Sciatic nerve (tissue), 2 donors: ENCODE measurements around the gene STK39. TPM values are rescaled to one million over a fixed set of nuclear protein-coding genes. Genes with fewer than 3 reads are reported as not detected.

Source experiments
- ATAC-seq: fragments of 200-7000 bp; cut with Tn5 transposase; one replicate; pipeline ENCODE4 v1.9.1; 2020; ENCODE audit warnings: mild to moderate bottlenecking, moderate library complexity
- DNase-seq: peaks from one replicate; pipeline ENCODE4 v3.0.0-alpha.2; 2020; ENCODE audit warnings: low spot score
- intact Hi-C: fragments of 100-400 bp; cut with DNase I; formaldehyde crosslinking; loops from one replicate; pipeline ENCODE4 v1.14.2; 2022
- total RNA-seq: library from RNA; stranded (reverse); fragmentation: NEBNext Ultra II Directional; extraction: Animal tissue kit (Norgen Biotek cat#: 25700); gene quantifications from one replicate; pipeline ENCODE4 v1.2.1, GENCODE V29; 2021
- donor health status: DM: no; HTN: no; CAD: no.
- donor health status: DM: no; HTN: no; CAD: no.

Gene STK39
- total RNA-seq, 1 donor from 2014 or later: 19.0 TPM

DNA sequence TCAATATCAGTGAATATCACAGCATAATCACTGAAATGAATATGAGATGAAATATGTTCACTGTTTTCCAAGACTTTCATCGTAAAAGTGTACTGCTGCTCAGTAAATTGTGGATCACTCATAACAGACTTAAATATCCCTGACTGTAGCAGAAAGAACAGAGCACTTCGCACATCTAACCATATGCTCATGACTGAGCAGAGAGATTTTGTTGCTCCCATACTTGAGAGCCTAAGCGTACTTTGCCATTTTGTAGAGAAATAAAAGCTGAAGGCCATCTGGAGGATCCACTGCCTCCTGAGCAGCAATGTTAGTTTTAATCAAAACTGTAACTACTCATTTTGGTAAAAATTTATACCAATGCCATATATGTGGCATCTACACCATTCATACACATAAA, 243.5 kb downstream of the STK39 start:
- DNase-seq (no peak), ATAC-seq (no peak)
- intact Hi-C loops: no loop called here

DNA sequence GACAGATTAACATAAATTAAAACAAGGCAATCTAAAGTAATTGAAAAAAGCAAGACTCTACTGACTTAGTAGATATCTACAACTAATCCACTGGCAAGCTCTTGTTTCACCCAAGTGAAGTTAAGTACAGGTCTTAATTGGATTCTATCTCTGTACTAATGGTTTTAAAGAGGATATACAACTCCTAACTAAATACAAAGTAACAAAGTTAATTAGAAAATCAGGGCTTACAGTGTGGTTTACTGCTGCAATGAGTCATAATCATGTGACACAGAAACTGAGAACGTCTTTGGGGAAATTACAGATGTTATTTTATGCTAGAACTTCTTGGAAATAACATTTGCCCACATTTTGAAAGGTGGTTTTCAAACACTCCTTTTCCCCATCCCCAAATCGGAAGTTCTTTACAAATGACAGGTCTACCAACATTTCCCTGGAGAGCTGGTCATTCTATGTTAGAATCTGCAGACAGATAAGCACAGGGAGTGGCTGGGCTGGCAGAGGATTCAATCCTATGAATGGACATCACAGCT, 245.3 kb downstream of the STK39 start:
- no peak for ATAC-seq
- no peak for DNase-seq
- intact Hi-C loops: no loop called here

DNA sequence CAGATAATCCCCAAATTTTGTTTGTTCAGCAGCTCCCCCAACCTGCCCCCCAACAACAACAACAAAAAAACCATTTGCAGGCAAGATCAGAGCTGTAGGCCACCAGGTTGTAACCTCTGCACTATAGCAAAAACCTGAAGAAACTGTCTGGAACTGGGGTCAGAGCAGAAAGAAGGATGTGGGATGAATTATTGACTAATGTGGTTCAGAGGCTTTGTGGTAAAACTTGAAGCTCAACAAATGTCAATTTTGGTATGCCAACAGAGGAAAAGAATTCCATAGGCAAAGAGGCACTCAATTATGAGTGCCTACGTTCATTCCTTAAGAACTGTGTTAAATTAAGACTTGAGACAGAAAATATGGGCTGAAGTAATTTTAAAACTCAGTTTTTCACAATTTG, 255.1 kb downstream of the STK39 start:
- ATAC-seq (no peak), DNase-seq (no peak)
- intact Hi-C loops: no loop called here

DNA sequence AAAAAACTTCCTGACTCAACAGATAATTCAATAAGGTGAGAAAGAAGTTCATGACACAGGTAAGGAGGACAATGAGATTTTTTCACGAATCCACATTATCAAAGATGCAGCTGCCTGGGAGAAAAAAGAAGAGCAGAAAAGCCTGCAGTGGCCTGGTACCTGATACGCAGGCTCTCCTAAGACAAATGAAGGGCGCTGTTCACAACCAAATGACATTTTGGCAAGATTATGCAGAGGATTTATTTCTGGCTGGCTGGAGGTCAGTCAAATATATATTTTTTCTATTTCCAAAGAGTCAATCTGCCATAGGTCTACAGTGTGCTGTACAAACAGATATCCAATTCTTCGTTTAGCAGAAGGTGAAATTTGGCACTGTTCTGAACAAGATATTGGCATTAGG, 257.3 kb downstream of the STK39 start:
- DNase-seq: no peak
- intact Hi-C loops: no loop called here
- no peak for ATAC-seq

DNA sequence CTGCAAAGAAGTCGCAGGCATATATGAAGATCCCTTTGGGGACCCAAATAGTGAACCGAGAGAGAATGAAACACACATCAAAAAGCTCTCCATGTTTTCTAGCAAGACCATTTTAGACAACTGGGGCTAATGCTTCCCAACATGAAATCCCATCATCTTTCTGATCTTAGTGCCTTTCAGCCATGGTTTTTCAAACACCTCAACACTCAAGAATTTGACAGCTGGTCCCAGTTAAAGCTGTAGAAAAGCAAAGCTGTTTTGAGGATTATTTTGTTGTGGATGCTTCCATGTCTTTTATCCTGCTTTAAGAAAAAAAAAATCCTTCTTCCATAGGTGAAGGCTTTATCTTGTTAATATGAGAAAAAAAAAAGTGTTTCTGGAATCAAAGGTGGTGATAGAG, 259.1 kb downstream of the STK39 start:
- ATAC-seq (no peak), DNase-seq (no peak)
- intact Hi-C loops: no loop called here

DNA sequence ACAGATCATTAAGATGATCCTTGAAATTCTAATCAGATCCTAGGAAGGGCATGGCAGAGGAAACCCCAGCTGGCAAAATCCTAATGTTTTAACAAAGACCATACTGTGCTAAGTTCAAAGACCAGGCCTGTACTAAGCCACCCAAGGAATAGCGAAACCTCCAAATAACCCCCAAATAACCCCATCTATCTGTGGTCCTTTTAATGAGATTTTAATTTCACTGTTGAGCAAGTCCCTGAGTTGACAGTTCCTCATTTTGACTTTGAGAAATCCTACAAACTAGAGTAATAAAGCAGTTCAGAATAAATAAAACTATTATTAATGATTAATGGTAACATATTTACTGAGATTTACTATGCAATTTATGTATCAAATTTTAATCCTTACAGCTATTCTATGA, 259.8 kb downstream of the STK39 start:
- DNase-seq (no peak), ATAC-seq (no peak)
- intact Hi-C loops: no loop called here

DNA sequence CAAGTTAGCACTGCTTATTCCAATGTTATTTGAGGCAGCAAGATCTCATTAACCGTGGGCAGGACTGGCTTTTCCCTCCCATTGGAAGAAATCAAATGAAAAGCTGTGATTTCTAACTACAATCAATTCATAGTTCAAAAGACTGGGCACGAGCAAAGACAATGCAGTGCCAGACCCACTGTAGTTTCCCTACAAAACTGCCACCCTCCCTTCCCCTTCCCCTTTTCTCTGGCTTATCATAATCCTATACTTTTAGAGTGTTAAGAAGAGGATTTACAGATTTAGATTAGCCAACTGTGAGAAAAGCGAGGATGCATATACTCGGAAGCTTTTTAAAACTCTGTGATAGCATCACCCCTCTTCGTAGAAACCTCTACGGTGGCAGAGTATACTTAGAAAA, 260.4 kb downstream of the STK39 start:
- intact Hi-C loops: no loop called here
- ATAC-seq (no peak), DNase-seq (no peak)

DNA sequence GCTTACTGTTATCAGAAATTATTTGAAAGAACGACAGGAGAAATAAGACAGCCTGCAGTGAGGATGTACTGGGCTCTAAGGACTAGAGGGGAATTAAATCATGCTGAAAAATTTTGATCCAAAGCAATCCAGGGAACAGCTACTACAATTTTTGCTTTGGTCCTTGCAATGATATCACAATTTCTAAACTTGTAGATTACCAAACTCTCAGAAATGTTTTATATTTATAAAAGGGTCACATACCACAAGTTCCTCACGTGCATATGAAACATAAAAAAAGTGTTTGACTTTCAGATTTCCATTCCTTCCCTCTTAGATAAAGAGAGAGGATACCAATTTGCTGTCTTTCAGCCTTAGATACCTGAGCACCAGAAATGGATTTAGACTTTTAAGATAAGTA, 261.2 kb downstream of the STK39 start:
- intact Hi-C loops: no loop called here
- no peak for ATAC-seq
- DNase-seq: no peak

DNA sequence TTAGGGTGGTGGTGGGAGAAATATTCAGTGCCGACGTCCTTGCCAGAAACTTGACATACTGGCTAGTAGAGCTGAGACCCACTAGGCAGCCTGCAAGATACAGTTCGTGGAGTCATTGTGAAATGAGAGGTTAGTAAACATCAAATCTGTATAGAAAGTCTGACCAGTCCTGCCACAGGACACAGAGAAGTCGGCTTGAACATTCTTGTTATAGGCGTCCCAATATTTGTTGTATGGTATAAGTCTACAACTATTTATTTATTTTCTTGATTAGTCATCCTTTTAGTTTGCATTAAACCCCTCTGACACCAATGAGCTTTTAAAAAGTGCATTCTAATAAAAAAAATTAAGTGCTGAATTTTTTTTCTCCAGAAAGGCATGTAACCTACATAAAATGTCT, 265.4 kb downstream of the STK39 start:
- ATAC-seq (no peak), DNase-seq (no peak)
- intact Hi-C loops: no loop called here

DNA sequence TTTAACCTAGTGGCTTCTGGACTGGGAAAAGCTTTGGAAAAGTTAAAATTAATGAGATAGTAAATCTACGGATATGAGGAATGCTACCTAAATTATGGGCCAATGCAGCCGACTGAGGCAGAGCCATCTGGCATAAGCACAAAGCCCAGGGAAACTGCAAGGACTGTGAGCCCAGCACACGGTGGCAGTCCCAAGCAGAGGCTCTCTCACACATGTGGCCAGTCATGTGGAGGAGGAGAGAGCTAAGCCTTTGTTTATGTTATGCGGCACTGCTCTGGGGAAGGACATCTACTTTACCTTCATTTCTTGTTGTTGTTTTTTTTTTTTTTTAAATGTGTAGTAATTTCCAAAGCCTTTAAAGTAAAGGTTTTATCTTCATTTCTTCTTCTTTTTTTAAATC, 267.0 kb downstream of the STK39 start:
- intact Hi-C loops: no loop called here
- ATAC-seq (no peak), DNase-seq (no peak)

DNA sequence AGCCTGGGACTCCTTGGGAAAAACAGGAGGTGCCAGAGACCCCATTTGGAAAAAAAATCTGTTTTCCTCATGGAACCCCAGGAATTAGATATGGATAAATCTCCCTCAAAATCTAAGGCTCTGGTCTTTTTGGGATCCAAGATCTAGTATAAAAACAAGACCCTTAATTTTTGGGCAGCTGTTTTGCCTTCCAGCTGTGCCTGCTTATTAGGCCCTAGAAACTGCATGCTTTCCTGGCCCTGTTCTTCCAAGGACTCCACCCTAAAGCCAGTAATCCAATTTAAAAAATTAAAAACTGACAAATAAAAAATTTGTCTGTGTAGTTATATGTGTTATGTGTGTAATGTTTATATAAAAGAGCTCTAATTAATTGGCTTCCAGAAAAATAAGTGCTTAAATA, 274.6 kb downstream of the STK39 start:
- no peak for ATAC-seq
- intact Hi-C loops: no loop called here
- DNase-seq: no peak

DNA sequence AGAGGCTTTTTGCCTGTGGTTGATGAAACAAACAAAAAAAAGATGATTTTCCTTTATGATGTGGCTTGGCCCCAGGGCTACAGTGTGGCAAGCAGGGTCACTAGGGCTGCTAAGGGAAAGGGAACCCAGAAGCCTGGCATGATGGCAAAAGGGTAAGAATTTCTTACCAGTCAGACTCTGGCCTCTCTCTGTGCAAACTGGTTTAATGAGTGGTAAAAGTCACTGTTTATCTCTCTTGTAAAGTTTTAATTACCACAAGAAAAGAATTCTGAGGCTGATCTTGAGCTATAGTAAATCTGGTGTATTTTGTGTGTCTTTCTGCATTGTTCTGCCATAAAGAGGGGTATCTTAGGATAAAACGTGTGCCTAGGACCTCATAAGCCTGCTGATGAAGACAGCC, 275.4 kb downstream of the STK39 start:
- DNase-seq: no peak
- no peak for ATAC-seq
- intact Hi-C loops: no loop called here

DNA sequence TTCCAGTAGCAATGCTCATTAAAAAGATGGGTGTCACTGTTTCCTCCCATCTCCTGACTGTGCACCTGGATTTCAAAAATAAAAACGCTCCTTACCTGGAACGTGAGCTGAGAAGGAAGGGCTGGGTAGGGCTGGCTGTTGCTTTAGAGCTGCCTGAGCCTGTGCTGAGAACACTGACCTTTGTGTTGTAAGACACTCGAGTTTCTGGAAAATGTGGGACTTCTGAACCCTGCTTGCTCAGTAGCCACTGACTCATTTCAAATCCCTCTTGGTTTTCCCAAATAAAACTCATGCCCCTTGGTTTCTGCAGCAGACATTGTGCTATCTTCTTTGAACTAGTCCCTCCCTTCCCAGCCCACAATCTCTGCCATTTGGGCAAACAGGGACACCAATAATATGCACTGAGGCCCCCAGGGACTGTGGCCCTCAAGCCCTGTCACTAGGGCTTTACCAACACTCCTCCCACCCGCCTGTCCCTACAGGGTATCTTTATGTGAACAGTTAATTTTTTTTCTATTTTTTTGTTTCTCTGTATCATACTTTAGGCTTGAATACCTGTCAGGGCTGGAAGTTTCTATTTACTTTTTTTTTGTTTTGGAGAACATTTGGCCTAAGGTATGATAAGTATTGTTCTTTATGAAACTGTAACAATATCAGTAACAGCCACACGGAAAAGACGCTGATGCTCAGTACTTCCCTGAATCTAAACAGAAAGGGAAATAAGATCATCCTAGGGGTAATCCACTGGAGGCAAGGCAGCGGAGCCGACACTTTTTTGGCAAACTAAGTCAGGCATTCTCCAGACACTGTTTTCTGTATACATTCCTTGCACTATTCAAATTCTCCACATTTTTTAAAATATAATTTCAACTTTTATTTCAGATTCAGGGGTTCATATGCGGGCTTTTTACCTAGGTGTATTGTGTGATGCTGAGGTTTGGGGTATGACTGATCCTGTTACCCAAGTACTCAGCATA, 280.2 kb downstream of the STK39 start:
- DNase-seq (no peak), ATAC-seq (peak; percentile 79)
- intact Hi-C loops: no loop called here

DNA sequence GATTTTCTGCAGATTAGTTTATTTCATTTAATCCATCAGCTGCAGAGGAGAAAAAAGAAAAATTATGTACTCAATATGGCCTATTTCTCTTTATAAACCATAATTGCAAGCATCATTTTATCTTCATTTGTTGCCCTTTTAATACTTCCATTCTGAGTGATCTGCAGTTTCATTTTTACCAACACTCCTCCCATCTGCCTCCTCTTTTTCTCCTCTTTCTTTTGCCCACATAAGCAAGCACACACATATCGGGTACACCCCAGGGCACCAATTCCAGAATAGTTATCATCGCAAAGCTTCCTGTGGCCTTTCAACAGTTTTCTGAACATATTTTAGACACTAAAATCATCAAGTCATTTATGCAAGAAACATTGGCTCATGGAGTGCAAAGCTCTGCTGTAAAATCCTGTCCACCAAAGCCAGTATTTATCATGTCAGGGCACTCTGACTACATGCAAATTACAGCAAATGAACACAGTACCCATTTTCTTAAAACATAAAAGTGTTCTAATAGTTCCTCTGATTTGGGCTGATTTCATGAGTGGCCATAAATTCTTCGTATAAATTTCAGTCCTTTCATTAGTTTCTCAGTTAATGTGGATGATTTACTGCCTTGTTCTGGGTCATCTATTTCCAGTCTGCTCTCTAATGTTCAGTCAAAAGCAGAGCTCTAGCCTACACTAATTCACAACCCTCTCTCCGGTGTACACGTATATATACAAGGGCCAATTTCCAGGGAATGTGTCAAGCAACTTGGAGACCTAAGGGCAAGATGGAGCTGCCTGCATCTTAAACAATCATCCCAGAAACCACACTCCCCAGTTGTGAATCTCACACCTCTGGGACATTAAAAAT, 281.3 kb downstream of the STK39 start:
- DNase-seq (no peak), ATAC-seq (peak; percentile 31)
- intact Hi-C loops: no loop called here

DNA sequence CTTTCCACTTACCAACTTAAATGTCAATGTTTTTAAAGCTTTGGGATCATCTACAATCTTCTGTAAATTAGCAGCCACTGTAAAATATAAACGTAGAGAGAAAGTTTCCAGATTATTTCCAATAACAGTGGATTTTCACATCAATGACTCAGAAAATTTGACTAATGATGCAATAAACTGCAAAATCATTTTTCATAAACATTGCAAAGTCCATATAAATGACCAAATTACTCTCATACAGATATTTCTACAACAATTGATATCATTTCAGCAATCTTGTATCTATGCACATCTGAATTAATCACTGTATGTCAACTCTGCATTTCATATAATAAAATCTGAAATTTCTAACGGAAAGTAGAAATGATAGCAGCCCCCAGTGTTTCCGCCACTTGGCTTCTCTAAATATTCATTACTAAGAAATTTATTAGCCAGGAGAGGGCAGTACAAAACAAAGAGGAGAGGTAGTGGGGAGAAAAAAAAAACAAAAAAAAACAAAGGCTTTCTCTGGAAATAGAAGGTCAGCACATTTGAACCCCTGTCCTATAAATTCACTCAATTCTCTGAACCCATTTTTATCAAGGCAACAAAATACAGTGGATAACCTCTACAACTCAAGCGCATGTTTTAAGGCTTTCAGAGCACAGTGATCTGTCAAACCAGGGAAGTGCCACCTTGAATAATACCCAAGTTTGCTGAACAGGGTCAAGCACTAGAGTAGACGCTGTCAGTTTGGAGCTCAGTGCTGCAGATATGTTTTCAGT, 282.6 kb downstream of the STK39 start:
- DNase-seq (no peak), ATAC-seq (no peak)
- intact Hi-C loops: no loop called here

DNA sequence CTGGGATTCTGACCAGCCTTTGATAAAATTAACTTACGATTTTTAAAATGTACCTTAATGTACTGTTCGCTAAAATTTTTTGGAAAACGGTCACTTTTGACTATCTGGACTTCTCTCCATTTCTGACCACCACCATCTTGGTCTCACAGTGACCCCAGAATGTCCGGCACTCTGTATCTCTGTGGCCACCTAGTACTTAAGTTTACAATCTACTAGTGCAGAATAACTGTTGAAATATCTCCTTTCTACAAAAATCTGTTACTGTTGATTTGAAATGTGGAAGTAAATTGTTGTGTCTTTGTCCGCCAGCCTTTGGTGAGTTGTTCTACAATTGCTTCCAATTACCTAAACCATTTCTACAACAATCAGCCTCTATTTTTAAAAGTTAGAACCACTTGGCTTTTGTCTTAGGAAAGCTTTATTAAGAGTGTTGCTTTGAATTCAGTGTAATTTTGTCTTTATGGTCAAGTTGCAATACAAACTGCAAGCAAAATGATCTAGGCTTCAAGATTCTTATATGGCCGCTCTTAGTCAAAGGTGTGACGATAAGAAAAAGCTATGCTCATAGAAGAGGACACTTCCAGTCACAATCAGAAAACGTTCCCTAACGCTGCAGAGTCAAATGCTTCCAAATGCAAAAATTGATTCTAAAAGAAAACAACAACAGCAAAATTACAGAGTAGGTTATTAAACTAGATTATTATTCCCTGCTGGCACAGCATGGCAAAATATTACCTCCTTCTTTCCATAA, 283.3 kb downstream of the STK39 start:
- intact Hi-C loops: no loop called here
- no peak for DNase-seq
- no peak for ATAC-seq

DNA sequence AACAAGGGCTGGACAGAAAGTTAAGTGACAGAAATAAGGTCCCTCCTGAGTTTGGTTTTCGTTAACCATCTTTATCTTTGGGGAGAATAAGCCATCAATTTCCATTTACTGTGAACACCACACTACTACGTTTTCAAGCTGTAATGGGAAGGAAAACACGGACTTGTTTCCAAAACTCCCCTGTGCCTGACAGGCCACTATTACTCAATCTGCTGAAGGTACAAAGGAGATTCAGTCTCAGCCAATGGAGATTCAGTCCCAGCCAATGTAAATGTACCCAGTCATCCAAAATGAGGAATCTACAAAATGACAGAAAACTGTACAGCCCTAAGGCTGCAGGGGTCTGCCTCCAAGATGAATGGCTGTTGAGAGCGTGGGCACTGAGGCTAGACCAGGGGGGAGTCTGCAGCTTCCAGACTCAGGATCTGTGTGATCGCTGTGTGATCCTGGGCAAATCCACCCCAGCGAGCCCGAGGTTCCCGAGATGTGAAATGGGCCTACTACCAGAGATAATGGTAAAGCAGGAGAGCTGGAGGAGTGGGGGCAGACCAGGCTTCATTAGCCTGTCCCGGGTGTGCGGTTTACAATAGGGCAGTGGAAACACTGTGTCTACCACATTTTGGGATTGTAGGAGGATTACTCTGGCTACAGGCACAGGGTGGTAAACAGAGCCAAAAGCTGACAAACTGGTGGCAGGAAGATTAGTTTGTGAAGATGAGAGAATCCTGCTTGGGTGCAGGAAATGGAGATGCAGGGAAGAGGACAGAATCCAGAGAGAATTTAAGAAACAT, 284.8 kb downstream of the STK39 start:
- intact Hi-C loops: no loop called here
- ATAC-seq (no peak), DNase-seq (no peak)

DNA sequence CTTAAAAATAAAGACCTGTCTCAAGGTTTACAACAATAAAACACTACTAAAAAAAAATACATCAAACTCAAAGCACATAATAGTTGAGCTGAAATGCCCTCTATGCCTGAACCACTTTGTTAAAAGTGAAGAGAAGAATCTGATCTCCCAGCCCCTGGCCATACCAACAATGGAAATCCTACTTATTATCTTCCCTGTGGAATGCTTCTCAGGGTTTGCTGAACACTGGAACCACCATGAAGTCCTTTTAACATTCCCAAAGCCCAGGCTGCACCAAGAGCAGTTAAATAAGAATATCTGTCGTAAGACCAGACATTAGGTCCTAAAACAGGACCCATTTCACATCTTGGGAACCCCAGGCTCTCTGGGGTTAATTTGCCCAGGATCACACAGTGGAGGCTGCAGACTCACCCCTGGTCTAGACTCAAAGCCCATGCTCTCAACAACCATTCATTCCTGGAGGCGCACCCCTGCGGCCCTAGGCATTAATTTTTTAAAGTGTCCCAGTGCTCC, 285.8 kb downstream of the STK39 start:
- ATAC-seq (no peak), DNase-seq (no peak)
- intact Hi-C loops: no loop called here
